GM20431 (cell line): ENCODE measurements around the gene NCKAP5.

Experiments used
- in situ Hi-C: fragments of 300-500 bp; cut with MseI, MboI; formaldehyde crosslinking; loops from one replicate; pipeline ENCODE4 v1.15.0; 2020; ENCODE audit warnings: low sequenced_read_pairs; ENCODE audit not compliant: unreplicated experiment

Gene NCKAP5

GRCh38 chr2:132779206-132779721 is 789.0 kb downstream of the NCKAP5 start:
- in situ Hi-C loops: no loop called here

DNA sequence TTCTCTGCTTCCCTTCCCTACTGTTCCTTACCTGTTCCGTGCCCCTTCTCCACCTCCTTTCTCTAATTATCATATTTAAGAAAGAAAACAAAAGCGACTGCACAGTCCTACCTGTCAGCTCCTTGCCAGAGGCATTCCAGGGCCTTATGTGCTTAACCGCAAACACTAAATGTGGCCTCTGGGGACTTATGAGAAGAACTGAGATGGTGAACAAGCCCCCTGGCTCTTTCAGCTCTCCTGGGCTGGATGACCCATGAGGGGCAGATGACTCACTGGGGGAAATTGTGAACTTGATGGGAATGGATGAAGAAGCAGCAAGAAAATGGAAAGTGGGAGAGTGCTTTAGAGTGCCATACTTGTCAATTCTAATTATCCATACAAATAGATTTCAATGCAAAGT is 792.0 kb downstream of the NCKAP5 start:
- in situ Hi-C loops: no loop called here

DNA sequence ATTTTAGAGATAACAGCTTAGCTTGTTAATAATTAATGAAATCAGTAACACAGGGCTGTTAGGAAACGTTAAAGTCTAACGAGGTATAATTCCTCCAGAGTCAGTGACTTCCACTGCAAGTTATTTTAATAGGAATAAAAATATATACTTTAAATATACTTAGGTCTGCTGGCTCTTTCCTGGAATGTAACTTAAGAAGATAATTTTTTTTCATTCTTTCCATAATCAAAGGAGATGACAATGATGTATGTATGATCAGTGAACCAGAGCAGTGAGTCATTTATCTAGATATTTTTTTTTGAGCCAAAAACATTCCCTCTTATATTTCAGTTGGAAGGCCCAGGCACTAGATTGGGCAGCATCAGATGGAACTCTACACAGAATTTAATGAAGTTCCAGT is 794.1 kb downstream of the NCKAP5 start:
- in situ Hi-C loops: no loop called here

GRCh38 chr2:132773331-132773730 is 794.9 kb downstream of the NCKAP5 start:
- in situ Hi-C loops: no loop called here

- in situ Hi-C loops: no loop called here
Measured at GRCh38 chr2:132772340-132772739, 795.9 kb downstream of the NCKAP5 start.

- in situ Hi-C loops: no loop called here
Measured at GRCh38 chr2:132766573-132766972, 801.7 kb downstream of the NCKAP5 start.

GRCh38 chr2:132761437-132761836 is 806.8 kb downstream of the NCKAP5 start:
- in situ Hi-C loops: no loop called here

DNA sequence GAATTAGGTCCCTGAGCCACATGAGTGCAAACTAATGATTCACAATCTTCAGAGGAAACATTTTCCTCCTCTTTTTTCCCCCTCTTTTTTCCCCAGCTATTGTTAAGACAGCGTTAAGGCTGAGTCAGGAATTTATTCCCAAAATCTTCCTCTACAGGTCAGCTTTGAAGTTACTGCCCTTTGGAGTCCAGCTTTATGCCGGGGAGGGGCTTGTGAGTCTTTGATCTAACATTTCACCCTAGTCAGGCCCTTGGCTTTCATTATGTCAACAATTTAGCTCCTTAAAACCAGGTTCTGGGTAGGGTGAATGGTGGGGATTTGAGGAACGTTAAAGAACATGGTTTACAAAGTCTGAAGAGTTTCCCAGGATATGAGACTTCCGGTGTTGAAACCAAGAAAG is 807.3 kb downstream of the NCKAP5 start:
- in situ Hi-C loops: no loop called here

DNA sequence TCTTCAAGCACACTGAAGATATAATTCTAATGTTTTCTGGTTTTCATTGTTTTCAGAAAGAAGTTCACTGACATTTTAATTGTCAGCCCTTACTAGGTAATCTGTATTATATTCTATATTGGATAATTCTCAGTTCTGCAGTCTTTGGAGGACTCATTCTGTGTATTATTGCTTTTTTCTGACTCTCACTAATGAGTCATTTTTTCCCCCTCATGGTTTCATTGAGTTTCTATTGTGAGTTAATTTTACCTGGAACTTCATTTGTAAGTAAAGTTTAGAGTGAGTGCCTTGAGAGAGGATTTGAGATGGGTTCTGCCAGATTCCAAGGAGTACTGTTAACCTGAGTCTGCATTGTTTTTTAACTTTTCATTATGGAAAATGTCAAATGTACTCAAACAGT is 807.9 kb downstream of the NCKAP5 start:
- in situ Hi-C loops: no loop called here

DNA sequence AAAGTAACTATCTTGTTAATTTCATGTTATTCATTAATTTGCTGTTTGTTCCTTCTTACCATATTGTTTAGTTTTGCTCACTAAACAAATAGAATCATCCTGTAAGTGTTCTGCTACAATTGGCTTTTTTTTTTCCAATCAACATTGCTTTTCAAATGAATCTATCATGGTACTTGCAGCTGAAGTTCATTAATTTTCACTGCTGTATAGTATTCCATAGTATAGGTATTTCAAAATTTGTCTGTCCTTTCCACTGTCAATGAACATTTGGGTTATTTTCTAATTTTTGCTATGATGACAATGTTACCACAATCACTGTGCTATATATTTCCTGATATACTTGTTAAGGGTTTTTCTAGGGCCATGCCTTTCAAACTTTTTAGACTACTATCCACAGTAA is 809.3 kb downstream of the NCKAP5 start:
- in situ Hi-C loops: no loop called here

GRCh38 chr2:132757676-132758075 is 810.6 kb downstream of the NCKAP5 start:
- in situ Hi-C loops: no loop called here

DNA sequence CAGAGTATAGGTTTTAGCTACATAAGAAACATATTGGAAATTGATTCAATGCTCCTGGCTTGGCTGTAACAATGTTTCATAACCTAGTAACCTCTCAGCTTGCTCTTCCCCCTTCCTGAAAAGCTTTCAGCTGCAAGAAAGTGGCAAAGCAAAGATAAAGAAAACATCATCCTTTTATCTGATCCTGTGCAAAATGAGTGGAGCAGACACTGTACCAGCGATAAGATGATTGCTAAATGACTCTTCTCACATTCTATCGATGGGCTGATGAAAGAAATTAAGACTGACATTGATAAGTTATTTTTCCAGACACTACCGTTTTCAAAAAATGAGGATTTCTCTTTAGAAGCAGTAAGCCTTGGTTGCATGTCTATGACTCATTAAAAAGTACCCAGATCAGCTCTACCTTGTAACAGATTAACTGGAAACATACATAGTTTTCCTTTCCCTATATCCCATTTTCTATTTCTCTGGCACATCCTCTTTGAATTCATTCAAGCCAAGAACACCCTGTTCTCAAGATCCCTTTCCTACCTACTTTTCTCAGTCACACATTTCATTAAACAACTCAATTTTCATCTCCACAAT is 811.2 kb downstream of the NCKAP5 start:
- in situ Hi-C loops: no loop called here

- in situ Hi-C loops: no loop called here
Measured at GRCh38 chr2:132754867-132755472, 813.3 kb downstream of the NCKAP5 start.

DNA sequence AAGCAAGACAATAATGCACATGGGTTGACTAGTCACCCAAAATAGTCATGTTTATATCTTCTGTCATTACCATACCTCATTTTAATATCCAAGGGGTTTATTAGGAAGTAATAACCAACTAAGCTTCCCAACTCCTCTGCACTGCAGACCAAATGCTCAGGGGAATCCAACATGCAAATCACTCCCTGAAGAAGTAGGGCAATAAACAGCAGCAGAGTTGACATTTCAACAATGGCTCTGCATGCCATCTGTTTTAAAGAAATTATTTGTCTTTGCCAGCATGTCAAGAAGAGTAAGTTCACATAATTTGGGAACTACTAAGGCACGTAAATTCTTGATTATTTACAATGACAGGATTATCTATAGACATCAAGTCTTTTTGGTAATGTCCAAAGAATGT is 813.9 kb downstream of the NCKAP5 start:
- in situ Hi-C loops: no loop called here

DNA sequence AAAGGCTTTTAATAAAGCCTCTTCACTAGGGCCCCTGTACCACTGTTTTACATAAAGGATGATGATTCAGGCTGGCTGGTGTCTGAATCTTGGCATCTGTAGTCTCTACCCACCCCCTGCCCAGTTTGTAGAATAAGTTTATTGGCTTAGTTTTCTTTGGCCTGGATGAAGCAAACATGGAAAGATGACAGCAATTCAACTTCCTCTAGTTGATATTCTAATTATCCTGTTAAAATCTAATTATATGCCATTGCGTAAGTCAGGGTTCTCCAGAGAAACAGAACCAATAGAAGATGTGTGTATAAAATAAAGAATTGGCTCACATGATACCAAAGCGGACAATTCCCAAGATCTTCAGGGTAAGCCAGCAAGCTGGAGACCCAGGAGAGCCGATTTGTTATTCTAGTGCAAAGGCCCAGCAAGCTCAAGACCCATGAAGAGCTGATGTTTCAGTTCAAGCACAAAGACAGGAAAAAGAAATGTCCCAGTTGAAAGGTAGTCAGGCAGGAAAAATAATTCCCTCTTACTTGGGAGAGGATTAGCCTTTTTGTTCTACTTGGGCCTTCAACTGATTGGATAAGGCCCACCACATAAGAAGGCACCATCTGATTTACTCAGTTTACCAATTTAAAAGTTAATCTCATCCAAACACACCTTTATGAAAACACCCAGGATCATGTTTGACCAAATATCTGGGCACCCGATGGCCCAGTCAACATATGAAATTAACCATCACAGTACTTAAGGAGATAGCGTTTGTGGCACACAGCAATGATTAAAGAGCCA is 815.6 kb downstream of the NCKAP5 start:
- in situ Hi-C loops: no loop called here

- in situ Hi-C loops: no loop called here
Measured at GRCh38 chr2:132751836-132752235, 816.4 kb downstream of the NCKAP5 start.

- in situ Hi-C loops: no loop called here
Measured at GRCh38 chr2:132750606-132751005, 817.7 kb downstream of the NCKAP5 start.

DNA sequence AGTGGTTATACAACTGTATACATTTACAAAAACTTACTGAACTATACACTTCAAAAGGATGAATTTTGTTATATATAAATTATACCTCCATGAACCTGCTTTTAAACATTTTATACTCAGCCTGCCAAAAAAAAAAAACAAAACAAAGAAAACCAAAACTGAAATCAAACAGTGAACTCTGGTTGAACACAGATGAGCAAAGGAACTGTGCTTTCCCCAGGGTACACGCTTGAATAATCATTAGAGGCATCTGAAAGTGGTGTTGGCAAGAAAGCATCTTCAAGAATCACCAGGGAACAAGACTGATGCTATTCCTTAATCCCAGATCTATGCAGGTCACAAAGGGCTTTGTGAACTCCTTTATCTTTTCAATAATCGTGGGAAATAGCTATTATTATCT is 821.2 kb downstream of the NCKAP5 start:
- in situ Hi-C loops: no loop called here

DNA sequence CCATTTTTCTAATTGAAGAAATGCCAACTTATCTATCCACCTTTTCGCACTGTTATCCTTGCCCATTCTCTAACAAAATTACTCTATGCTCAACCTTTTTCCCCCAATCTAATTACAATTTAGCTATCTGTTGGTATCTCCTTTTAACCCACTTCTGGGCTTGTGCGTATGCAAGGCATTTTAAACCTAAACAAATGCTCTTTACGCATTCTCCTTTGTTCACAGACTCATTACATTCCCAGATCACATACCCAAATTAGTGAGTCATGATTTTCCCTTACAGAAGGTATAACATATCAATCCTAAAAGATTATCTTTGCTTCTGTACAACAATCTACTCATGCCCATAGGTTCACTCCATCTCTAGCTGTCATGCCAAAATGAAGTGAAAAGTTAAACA is 826.5 kb downstream of the NCKAP5 start:
- in situ Hi-C loops: no loop called here

DNA sequence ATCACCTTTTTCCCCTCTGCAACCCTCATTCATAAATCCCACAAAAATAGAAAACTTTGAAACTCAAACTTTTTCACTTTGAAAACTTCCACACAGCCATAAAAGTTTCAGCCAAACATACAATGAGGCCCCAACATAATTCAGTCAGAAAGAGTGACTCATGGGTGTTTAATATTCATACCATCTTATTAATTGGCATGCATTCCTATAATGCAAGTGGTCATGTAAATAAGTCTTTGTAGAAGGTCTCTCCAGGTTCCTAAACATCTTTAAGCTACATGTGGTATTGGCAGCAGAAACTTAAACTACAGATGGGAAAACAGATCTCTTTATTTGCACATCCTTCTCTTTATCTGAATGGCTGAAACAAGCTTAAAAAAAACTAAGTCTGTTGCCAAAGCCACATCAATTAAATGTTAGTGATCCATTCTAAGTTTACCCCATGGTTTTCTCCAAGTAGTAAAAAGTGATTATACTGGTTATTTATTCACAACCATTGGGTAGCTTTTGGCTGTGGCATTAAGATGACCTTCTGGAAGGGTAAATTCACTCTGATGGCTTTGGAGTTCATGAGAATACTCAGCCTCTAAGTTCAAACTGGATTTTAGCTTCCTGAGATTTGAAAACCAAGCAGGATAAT is 828.1 kb downstream of the NCKAP5 start:
- in situ Hi-C loops: no loop called here

- in situ Hi-C loops: no loop called here
Measured at GRCh38 chr2:132738223-132738622, 830.0 kb downstream of the NCKAP5 start.
